T-helper 1 cell treated with Interleukin-12 subunit alpha and Interleukin-12 subunit beta and Interleukin-4 antibody, amounts not matched to agents 30 μg/mL and 1 μg/mL, for 36 hours (primary cell): Measurements from ENCODE around the gene TBC1D22B.

ENCODE experiments used
- H3K27ac Mint-ChIP-seq: one replicate; pipeline ENCODE4 v1.8.0; 2021; ENCODE audit warnings: mild to moderate bottlenecking, mixed read lengths
- H3K27me3 Mint-ChIP-seq: one replicate; pipeline ENCODE4 v1.8.0; 2021; ENCODE audit warnings: low read depth, mixed read lengths
- H3K36me3 Mint-ChIP-seq: one replicate; pipeline ENCODE4 v1.8.0; 2021; ENCODE audit warnings: low read depth, mixed read lengths
- H3K4me1 Mint-ChIP-seq: one replicate; pipeline ENCODE4 v1.8.0; 2021; ENCODE audit warnings: low read depth, mixed read lengths
- H3K4me3 Mint-ChIP-seq: one replicate; pipeline ENCODE4 v1.8.0; 2021; ENCODE audit warnings: mild to moderate bottlenecking, moderate library complexity, mixed read lengths
- H3K9me3 Mint-ChIP-seq: one replicate; pipeline ENCODE4 v1.8.0; 2021; ENCODE audit warnings: mixed read lengths

TBC1D22B gene

GRCh38 chr6:37257634-37258404 lies at the start of gene TBC1D22B, which contains the start of gene TMEM217:
Gene TBC1D22B, plus strand, starts transcription at chr6:37257772. Its CDS starts 146 bp downstream, at chr6:37257918.
Gene TMEM217, minus strand, starts transcription at chr6:37258144. Its CDS starts 39,114 bp downstream, at chr6:37219030.
- H3K36me3 Mint-ChIP-seq: peaks cover 15% of the 10 kb centered on the region
- no peaks in the 10 kb centered on the region for H3K9me3 Mint-ChIP-seq
- H3K4me3 Mint-ChIP-seq: peak within 1 kb of the TSS; percentile 92
- peaks cover 57% of the 10 kb centered on the region for H3K4me1 Mint-ChIP-seq
- peak within 1 kb of the TSS; percentile 91 for H3K27ac Mint-ChIP-seq
- no peaks in the 10 kb centered on the region for H3K27me3 Mint-ChIP-seq

- H3K27me3 Mint-ChIP-seq: no peaks in the 10 kb centered on the region
- no peaks in the 10 kb centered on the region for H3K9me3 Mint-ChIP-seq
- peak overlapping the region; percentile 63 for H3K4me3 Mint-ChIP-seq
- peak overlapping the region; percentile 90 for H3K27ac Mint-ChIP-seq
- peaks cover 5% of the 10 kb centered on the region for H3K36me3 Mint-ChIP-seq
- H3K4me1 Mint-ChIP-seq: peaks cover 59% of the 10 kb centered on the region
Measured at GRCh38 chr6:37207903-37208456, 49.6 kb upstream of the TBC1D22B start.

GRCh38 chr6:37208793-37209192 lies 48.8 kb upstream of the TBC1D22B start:
- H3K36me3 Mint-ChIP-seq: peaks cover 5% of the 10 kb centered on the region
- H3K27ac Mint-ChIP-seq: peak overlapping the region; percentile 94
- no peaks in the 10 kb centered on the region for H3K27me3 Mint-ChIP-seq
- H3K4me3 Mint-ChIP-seq: no peak overlapping the region
- no peaks in the 10 kb centered on the region for H3K9me3 Mint-ChIP-seq
- peaks cover 56% of the 10 kb centered on the region for H3K4me1 Mint-ChIP-seq

- H3K4me1 Mint-ChIP-seq: peaks cover 50% of the 10 kb centered on the region
- peak overlapping the region; percentile 63 for H3K4me3 Mint-ChIP-seq
- no peaks in the 10 kb centered on the region for H3K9me3 Mint-ChIP-seq
- peak overlapping the region; percentile 94 for H3K27ac Mint-ChIP-seq
- no peaks in the 10 kb centered on the region for H3K27me3 Mint-ChIP-seq
- peaks cover 5% of the 10 kb centered on the region for H3K36me3 Mint-ChIP-seq
Measured at GRCh38 chr6:37209461-37210205, 47.9 kb upstream of the TBC1D22B start.

- no peaks in the 10 kb centered on the region for H3K9me3 Mint-ChIP-seq
- peak overlapping the region; percentile 94 for H3K27ac Mint-ChIP-seq
- H3K4me1 Mint-ChIP-seq: peaks cover 47% of the 10 kb centered on the region
- no peaks in the 10 kb centered on the region for H3K27me3 Mint-ChIP-seq
- peaks cover 5% of the 10 kb centered on the region for H3K36me3 Mint-ChIP-seq
- H3K4me3 Mint-ChIP-seq: peak overlapping the region; percentile 41
Measured at GRCh38 chr6:37210313-37210968, 47.1 kb upstream of the TBC1D22B start.

- Mint-ChIP-seq H3K36me3 (peaks cover 5% of the 10 kb centered on the region), H3K4me1 (peaks cover 39% of the 10 kb centered on the region), H3K27ac (no peak overlapping the region), H3K27me3 (no peaks in the 10 kb centered on the region), H3K9me3 (no peaks in the 10 kb centered on the region), H3K4me3 (no peak overlapping the region)
Measured at GRCh38 chr6:37212268-37212667, 45.3 kb upstream of the TBC1D22B start.

- Mint-ChIP-seq H3K27me3 (no peaks in the 10 kb centered on the region), H3K4me3 (no peak overlapping the region), H3K27ac (no peak overlapping the region), H3K36me3 (no peaks in the 10 kb centered on the region), H3K9me3 (peaks cover 4% of the 10 kb centered on the region), H3K4me1 (peaks cover 38% of the 10 kb centered on the region)
Measured at GRCh38 chr6:37218061-37218460, 39.5 kb upstream of the TBC1D22B start.

GRCh38 chr6:37218511-37218910 lies 39.1 kb upstream of the TBC1D22B start:
- Mint-ChIP-seq H3K36me3 (no peaks in the 10 kb centered on the region), H3K4me3 (no peak overlapping the region), H3K4me1 (peaks cover 39% of the 10 kb centered on the region), H3K27ac (no peak overlapping the region), H3K9me3 (peaks cover 4% of the 10 kb centered on the region), H3K27me3 (no peaks in the 10 kb centered on the region)

- Mint-ChIP-seq H3K27me3 (no peaks in the 10 kb centered on the region), H3K36me3 (no peaks in the 10 kb centered on the region), H3K9me3 (peaks cover 4% of the 10 kb centered on the region), H3K27ac (peak overlapping the region; percentile 78), H3K4me1 (peaks cover 36% of the 10 kb centered on the region), H3K4me3 (peak overlapping the region; percentile 73)
Measured at GRCh38 chr6:37221585-37222124, 35.9 kb upstream of the TBC1D22B start.

GRCh38 chr6:37222125-37222967 lies 35.2 kb upstream of the TBC1D22B start:
- Mint-ChIP-seq H3K4me3 (peak overlapping the region; percentile 73), H3K9me3 (peaks cover 4% of the 10 kb centered on the region), H3K27me3 (no peaks in the 10 kb centered on the region), H3K27ac (peak overlapping the region; percentile 78), H3K36me3 (no peaks in the 10 kb centered on the region), H3K4me1 (peaks cover 36% of the 10 kb centered on the region)

- peaks cover 4% of the 10 kb centered on the region for H3K9me3 Mint-ChIP-seq
- H3K27ac Mint-ChIP-seq: peak overlapping the region; percentile 60
- H3K4me1 Mint-ChIP-seq: peaks cover 34% of the 10 kb centered on the region
- H3K4me3 Mint-ChIP-seq: peak overlapping the region; percentile 73
- H3K27me3 Mint-ChIP-seq: no peaks in the 10 kb centered on the region
- H3K36me3 Mint-ChIP-seq: no peaks in the 10 kb centered on the region
Measured at GRCh38 chr6:37222992-37223391, 34.6 kb upstream of the TBC1D22B start.

- Mint-ChIP-seq H3K4me1 (peaks cover 15% of the 10 kb centered on the region), H3K36me3 (no peaks in the 10 kb centered on the region), H3K27me3 (no peaks in the 10 kb centered on the region), H3K9me3 (no peaks in the 10 kb centered on the region), H3K4me3 (no peak overlapping the region), H3K27ac (peak overlapping the region; percentile 1)
Measured at GRCh38 chr6:37225350-37226169, 32.0 kb upstream of the TBC1D22B start.

GRCh38 chr6:37230104-37230503 lies 27.5 kb upstream of the TBC1D22B start:
- Mint-ChIP-seq H3K9me3 (no peaks in the 10 kb centered on the region), H3K27me3 (no peaks in the 10 kb centered on the region), H3K4me3 (no peak overlapping the region), H3K4me1 (no peaks in the 10 kb centered on the region), H3K27ac (no peak overlapping the region), H3K36me3 (peaks cover 1% of the 10 kb centered on the region)
